Measurements from ENCODE around the gene UCHL1.

UCHL1 gene

DNA sequence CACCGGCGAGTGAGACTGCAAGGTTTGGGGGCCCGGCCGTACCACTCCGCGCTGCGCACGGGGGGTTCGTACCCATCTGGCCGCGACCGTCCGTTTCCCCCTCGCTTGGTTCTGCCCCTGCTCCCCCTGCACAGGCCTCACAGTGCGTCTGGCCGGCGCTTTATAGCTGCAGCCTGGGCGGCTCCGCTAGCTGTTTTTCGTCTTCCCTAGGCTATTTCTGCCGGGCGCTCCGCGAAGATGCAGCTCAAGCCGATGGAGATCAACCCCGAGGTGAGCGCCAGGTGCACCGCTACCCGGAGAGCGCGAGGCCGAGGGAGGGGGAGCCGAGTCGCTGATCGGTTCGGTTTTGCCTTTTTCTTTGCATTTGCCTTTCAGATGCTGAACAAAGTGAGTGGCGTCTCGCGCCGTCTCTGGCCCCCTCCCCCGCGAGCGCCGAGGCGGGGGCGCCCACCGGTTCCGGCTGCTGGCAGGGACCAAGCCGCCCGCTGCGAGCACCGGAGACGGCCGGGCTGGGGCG is at the start of gene UCHL1:
TSS of gene UCHL1 (plus strand) at position 189 of the 517 bp plus-strand sequence. CDS start at position 238, 49 bp downstream.
- DNase-seq = peak; percentile 95

DNA sequence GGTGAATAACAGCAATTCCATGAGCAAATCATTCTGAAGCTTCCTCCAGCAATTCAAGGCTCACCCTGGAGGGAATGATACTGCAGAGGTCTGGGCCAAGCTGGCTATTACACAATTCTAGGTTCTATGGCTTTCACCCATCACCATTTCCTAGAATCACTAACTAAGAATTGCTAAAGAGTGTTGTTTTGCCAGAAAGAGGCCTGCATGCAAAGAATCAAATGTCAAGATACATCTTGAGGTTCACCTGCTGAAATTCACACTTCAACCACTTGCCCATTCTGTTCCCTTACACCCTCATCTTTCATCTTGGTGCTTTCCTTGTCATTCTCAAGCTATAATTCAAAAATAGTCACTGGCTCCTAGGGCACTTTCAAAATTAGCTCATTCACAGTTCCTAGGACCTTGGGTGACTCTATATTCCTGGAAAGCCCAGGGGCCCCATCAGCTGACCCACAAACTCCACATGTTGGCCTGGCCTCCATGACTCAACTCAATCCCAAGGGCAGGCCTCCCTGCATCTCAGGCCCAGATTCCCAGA is 49.4 kb upstream of the UCHL1 start:
- no peak for DNase-seq

DNA sequence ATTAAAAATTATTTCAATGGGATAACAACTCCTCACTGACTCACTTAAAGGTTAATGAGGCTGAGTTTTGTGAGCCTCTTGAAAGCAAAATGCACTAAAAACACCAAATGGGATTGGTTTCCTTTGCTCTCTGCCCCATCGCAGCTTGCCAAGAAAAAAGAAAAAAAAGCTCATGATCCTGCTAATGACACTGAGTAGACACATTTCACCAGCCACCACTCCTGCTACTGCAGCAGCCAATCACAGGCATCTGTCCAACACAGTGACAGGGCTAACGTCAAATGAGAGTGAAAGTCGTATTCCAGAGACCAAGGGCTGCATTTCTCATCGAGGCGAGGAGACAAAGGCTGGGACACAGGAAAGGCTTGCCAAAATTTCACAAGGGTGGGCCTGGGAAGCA is 47.5 kb upstream of the UCHL1 start:
- no peak for DNase-seq

DNA sequence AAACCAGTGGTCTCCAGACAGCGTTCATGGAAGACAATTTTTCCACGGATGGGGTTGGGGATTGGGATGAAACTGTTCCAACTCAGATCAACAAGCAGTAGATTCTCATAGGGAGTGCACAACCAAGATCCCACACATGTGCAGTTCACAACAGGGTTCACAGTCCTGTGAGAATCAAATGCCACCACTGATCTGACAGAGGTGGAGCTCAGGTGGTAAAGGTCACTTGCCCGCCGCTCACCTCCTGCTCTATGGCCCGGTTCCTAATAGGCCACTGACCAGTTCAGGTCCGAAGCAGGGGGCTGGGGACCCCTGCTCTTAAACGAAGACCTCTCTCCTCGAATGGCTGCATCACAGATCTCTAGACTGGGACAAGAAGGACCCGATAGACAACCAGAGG is 46.8 kb upstream of the UCHL1 start:
- no peak for DNase-seq

DNA sequence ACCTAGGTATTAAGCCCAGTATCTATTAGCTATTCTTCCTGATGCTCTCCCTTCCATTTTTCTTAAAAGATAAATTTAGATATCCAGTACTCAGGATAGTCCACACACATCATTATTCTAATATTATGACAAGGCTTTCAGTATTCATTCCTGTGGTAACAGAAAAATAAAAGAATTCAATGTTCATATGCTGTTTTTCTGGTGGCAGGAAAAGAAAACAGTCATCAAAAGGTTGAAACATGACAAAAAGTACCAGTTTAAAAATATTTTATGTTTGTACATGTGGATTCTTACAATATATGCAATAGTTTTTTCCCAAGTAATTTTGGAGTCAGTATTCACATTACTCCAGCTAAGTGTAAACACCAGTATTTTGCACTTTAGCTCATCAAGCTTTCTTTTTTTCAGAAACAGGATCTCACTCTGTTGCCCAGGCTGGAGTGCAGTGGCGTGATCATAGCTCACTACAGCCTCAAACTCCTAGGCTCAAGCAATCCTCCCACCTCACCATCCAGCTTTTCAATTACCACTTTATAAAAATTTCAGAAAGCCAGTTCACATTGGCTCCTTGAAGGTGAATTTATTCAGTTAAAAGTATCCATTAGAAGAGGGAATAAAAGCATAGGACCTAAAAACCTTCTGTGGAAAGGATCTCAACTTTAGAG is 44.6 kb upstream of the UCHL1 start:
- no peak for DNase-seq

DNA sequence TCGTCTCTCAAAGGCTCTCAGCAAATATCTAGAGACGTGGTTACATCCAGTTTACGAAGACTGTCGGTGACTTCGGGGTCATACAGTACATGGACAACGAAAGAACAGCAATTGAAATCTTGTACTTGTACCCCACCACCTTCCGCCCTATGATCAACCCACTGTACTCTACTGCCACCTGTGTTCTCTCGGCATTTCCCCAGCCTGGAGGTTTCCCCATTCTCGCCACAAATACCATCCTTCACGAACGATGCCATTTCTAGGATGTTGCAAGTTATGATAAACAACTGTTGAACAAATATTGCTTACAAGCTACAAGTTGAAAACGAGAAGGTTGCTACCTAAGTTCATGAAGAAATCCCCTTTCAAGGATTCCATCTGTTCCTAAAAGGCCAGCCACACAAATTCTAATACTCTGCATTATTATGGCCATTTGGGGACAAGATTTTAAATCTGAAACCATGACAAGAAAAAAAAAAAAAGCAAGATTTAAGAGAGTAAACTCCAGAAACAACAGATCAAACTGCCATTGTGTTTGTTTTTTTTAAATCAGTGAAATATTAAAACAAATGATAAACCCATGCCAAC is 44.0 kb upstream of the UCHL1 start:
- peak; percentile 58 for DNase-seq

DNA sequence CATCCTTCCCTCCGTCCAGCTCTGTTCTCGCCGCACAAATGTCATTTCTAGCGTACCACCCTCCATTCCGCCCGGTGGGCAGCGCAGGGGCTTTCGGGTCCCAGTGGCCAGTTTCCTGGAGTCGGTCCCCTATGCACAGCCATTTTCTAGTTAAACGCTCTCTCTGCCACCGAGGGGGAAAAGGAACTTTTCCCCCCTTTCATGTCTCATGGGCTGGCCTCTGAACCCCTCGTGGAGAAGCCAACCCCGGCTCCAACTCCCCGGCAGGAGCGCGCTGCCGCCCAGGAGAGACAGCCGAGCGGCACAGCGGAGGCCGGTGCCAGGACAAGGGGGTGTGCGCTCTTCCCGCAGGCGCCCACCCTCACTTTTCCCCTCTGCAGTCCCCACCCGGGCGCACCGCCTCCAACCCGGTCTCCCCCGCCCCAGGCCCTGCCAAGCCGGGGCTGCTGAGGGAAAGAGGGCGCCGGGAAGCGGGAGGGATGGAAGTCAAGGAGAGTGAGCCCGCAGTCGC is 43.0 kb upstream of the UCHL1 start:
- DNase-seq = no peak

DNA sequence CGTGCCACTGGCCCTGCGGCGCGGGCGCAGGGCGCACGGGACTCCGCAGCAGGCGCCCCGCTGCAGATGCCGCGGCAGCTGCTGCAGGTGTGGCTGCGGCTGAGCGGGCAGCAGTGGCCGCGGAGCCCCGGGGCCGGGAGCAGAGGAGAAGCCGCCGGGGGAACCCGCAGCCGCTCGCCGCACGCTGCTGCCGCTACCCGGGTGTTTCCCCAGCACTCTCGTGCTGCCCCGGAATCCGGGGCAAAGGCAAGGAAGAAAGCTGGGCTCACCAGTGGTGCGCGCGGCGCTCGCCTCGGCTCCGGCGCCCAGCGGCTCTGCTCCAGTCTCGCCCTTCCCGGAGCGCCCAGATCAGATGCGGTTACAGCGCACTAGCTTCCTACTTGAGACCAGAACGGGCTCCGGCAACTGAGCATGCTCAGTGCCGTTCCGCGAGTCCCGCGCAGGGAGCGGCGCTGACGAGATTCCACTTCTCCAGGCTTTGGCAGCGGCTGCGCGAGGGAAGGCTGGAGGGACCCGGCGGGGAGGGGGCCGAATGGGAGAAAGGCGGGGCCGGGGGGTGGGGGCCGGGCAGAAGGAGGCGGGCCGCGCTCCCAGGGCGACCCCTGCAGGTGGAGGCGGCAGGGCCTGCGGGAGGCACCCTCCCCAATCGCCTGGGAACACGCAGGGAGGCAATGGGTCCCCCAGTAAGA is 42.4 kb upstream of the UCHL1 start, which contains the start of gene APBB2:
TSS of gene APBB2 (minus strand) at position 407 of the 689 bp plus-strand sequence. CDS start 181,288 bp downstream, outside the sequence.
- peak; percentile 98 for DNase-seq

DNA sequence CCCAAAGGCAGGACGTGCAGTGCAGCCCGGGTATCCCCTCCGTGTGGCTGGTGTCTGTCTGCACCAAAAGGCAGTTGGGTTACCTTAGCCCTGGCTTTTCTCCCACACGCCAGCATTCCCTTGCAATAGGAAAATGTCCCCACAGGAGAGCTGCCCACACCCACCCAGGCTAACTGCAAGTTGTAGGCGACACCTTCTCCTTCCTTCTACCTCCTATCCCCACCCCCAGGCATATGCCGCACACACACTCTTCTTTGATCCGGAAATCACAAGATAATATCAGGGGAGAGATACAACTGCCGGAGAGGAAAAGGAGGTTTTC is 41.9 kb upstream of the UCHL1 start:
- no peak for DNase-seq

DNA sequence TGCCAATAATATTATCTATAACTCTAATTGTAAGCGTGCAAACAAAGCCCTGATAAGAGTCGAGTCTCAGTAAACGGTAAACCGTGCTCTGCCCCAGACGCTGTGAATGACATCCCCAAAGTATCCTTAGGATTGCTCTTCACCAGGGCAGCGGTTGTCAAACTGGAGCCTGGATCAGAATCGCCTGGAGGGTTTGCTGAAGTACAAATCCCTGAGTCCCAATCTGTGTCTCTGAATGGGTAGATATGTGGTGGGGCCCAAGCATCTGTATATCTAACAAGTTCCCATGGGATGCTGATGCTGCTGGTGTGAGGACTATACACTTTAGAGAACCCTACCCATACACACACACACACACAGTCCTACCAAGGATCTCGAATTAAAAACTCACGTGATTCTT is 41.6 kb upstream of the UCHL1 start:
- no peak for DNase-seq

DNA sequence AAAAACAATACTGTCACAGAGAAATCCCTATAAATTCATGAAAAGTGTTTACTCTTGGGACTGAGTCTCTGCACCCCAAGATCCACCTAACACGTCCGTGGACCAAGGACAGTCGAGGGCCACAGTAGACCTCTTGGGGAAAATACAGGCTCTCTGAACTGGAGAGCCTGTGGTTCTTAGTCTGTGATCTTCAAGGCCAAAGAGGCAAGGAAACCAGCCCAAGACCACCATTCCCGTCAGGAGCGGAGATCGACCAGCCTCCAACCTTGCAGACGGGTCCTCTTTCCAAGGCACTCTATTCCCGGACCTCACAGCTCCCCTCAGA is 40.8 kb upstream of the UCHL1 start:
- DNase-seq = no peak

DNA sequence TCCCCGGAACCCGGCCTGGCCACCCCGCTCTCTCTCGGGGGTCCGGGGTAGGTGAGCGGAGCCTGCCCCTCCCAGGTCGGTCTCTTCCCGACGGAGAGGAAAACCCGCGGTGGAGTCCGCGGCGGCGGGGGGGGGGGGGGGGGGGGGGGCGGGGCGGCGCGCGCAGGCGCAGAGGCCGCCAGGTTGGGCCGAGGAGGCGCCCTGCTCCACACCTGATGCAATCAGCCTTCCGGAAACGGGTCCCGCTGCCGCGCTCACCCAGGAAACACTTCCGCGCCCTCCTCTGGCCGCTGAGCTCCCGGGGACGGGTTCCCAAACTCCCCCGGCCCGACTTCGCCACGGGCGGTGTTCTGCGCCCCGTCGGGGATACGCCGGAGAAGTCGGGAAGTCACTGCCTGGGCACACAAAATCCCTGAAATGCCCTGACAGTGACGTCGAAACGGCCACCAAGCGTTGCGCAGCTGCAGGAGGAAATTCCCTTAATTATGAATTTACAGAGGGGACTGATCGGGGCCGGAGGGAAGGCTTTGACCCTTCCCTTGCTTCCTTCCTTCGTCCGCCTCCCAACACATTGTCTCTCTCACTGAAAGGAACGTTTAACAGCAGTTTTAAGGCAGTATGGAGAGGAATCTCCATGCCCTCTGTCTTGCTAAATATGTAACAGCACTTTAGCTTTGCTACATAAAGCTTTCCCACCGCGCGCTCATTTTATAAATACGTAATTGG is 40.3 kb upstream of the UCHL1 start:
- peak; percentile 81 for DNase-seq

DNA sequence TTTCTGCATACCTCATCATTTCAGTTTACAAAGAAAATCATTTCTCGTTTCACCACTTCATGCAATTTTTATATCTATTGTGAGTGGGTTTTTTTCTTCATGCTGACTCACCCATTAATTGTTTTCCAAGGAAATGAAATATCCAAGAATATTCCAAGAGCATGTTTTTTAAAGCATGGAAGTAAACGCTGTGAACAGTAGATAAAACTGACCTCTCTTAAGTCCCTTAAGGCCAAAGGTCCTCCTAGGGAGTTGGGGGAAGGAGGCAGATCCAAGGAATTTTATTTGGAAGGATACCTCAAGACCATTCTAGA is 39.8 kb upstream of the UCHL1 start:
- DNase-seq = no peak

DNA sequence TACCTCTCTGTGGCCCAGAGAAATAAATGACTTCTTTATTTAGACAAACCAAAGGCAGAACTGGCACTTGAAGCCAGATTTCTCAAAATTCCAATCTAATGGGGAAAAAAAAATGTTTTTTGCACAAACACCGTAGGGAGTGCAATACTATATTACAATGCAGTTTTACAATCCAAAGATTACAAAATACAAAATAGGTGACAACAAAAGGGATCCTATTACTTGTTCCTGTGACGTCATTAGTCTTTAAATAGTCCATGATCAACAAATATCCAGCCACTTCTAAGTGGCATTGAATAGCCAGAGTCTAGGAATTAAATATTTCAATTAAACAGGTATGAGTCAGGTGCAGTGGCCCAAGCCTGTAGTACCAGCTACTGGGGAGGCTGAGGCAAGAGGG is 39.4 kb upstream of the UCHL1 start:
- DNase-seq = no peak

DNA sequence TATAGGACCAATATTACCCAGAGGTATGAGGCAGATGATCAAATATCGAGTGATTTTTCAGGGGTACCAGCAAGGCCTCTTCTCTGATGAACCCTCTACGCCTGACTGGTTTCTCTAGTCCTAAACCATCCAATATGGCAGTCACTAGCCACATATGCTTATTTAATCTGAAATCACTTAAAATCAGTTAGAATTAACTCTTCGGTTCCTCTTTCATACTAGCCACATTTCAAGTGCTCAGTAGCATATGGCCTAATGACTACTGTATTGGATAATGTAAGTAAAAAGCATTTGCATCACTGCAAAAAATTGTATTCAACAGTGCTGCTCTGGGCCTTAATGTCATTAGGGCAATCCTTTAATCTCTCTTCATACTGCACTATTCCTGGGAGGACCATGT is 38.0 kb upstream of the UCHL1 start:
- DNase-seq = no peak

DNA sequence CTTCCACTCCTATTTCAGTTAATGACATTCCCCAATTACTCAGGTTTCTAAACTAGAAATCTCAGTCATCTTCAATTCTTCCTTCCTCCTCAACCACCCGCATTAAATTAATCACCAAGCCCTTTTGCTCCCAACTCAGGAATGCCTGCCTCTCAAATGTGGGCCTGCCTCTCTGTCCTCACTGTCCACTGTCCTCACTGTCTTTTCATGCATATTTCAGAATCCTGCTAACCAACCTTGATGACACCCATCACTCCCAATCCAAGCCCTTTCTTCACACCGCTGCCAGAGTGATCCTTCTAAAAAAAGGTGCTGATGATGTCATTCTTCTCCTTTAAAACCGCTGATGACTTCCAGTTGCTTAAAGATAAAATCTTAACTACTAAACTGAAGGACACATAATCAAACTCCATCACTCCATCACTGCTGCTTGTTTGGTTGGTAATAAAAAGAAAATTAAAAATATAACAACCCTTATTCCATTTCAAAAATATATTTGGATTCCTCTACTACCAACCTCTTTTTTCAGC is 37.2 kb upstream of the UCHL1 start:
- no peak for DNase-seq

DNA sequence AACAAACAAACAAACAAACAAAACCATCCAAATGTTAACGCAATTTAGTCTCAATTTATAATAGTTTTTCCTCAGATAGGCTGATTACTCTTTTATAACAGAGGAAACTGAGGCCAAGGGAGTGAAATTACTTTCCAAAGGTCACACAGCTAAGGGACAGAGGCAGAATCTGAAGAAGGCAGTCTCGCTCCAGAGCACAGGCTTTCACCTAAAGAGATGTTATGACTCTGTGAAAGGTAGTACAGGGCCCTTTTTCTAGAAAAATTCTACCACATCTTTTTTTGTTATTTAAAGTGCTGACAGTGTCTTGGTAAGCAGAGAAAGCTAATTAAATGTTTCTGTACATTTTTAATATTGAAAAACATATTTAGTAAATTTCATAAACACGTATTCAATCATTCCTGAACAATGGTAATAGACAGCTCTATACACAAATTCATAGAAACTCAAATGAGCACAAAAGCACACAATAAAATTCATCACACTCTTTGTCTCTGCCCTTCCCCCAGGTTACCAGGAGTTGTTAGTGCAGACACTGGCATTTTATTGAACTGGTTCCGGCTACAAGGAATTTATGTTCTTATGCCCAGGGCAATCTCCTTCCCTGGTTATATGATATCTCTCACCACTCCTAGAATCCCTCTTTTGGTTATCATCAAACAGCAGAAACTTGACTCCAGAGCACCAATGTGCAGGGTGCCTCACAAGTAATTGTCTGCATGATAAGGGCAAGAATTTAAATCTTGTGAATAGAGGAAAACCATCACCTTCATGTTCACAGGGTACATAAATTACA is 34.7 kb upstream of the UCHL1 start:
- no peak for DNase-seq

DNA sequence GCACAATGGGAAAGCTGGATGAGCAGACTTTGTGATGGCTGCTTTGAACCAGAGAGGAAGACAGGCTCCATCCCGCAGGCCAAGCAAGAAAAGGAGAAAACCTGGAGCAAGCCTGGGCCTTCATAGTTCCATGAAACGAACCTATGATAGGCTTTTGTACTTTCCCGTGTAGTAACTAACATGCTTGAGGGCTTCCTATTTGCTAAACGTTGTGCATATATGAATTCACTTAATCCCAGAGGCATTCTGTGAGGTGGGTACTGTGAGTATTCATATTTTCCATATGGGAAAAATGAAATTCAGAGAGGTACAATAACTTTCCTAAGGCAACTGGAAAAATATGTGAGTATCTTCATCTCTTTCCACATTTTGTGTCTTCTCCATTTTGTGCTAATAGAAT is 28.8 kb upstream of the UCHL1 start:
- no peak for DNase-seq

DNA sequence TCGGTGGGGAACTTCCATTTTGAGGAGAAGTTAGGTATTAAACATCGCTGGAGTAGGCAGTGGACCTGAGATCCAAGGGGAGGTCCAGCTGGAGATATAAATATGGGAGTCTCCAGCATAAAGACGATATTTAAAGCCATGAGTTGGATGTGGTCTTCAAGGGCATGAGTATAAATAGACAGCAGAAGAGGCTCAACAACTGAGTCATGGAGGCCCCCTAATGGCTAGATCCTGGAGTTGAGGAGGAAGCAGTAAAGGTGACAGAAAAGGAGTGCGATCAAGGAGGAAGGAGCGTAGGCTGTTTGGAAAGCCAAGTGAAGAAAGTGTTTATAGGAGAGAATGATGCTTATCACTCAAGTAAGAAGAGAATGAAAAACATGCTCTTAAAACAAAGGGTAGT is 24.3 kb upstream of the UCHL1 start:
- DNase-seq = no peak

DNA sequence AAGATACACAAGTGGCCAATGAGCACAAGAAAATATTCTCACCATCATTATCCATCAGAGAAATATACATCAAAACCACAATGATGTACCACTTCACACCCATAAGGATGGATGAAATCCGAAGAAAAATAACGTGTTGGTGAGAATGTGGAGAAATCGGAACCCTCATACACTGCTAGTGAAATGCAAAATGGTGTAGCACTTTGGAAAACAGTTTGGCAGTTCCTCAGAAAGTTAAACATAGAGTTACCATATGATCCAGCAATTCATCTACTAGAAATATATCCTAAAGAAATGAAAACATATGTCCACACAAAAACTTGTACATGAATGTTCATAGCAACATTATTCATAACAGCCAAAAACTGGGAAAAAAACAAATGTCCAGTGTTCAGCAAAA is 23.9 kb upstream of the UCHL1 start:
- DNase-seq = no peak

DNA sequence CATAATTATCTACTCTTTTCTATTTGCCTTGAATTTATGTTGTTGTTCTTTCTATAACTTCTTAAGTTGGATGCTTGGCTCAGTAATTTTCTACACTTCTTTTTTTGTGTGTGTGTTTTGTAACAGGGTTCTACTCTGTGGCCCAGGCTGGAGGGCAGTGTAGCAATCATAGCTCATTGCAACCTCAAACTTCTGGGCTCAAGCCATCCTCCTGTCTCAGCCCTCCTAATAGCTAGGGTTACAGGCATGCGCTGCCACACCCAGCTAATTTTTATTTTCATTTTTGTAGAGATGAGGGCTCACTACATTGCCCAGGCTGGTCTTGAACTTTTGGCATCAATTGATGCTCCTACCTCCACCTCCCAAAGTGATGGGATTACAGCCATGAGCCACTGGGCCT is 20.7 kb upstream of the UCHL1 start:
- no peak for DNase-seq

DNA sequence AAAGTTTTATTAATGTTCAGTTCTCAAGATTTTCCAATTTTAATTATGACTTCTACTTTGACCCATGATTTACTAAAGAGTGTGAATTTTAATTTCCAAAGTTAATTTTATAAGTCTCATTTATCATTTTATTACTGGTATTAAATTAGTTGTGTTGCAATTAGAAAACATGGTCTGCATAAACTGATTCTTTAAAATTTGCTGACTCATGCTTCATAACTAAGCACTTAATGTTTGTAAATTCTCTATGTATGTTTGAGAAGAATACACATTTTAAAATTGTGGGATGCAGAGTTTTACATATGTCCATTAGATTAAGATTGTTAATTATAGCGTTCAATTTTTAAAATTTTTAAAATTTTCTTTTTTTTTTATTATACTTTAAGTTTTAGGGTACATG is 20.2 kb upstream of the UCHL1 start:
- DNase-seq = no peak
